GM10248 (cell line): ENCODE measurements around the gene STMND1.

Experiments
- CTCF ChIA-PET: fragments of 300-600 bp; sonication (Branson Sonifier 250); formaldehyde crosslinking; extraction: SDS; loops from one replicate; lab custom pipeline; 2021; ENCODE audit warnings: antibody characterized with exemption; lab: Yijun Ruan, JAX
- POLR2A ChIA-PET: fragments of 350-650 bp; sonication (Branson Sonifier 250); formaldehyde crosslinking; extraction: SDS; loops from one replicate; lab custom pipeline; 2020; ENCODE audit warnings: antibody characterized with exemption; lab: Yijun Ruan, JAX
- DNase-seq: peaks from one replicate; pipeline ENCODE4 v3.0.0; 2012; ENCODE audit errors: extremely low spot score
- CTCF ChIP-seq: IDR thresholded peaks from 2 replicates; pipeline ENCODE4 v1.5.1; 2012; ENCODE audit warnings: mild to moderate bottlenecking, low read depth; ENCODE audit errors: extremely low read depth, missing control alignments, control extremely low read depth

STMND1 gene

GRCh38 chr6:17081860-17082508 lies 19.9 kb upstream of the STMND1 start:
- POLR2A ChIA-PET, result no interaction called here
- CTCF ChIA-PET, result no interaction called here
- no peak for TF ChIP-seq CTCF
- DNase-seq, result no peak

GRCh38 chr6:17083397-17083796 lies 18.5 kb upstream of the STMND1 start:
- ChIA-PET CTCF (no interaction called here), POLR2A (no interaction called here)
- DNase-seq, result no peak
- no peak for TF ChIP-seq CTCF

GRCh38 chr6:17086469-17086868 lies 15.4 kb upstream of the STMND1 start:
- POLR2A ChIA-PET, result no interaction called here
- peak; percentile 41 for DNase-seq
- CTCF ChIA-PET, result interaction anchor here (1.0 to 1.4 kb wide), 2 partner anchors 70 to 801 kb away, joined by 3 to 6 read pairs; no protein-coding TSS in a partner anchor
- TF ChIP-seq CTCF, result peak; percentile 52

GRCh38 chr6:17088091-17088611 lies 13.7 kb upstream of the STMND1 start:
- ChIA-PET CTCF (interaction anchor here (1.0 kb wide), 1 partner anchor 715 kb away, joined by 3 read pairs; no protein-coding TSS in a partner anchor), POLR2A (no interaction called here)

GRCh38 chr6:17091122-17091521 lies 10.7 kb upstream of the STMND1 start:
- TF ChIP-seq CTCF, result no peak
- POLR2A ChIA-PET, result no interaction called here
- no peak for DNase-seq
- CTCF ChIA-PET, result interaction anchor here (1.8 kb wide), 1 partner anchor 8 kb away, joined by 4 read pairs; no protein-coding TSS in a partner anchor

More at GRCh38 chr6:17088091-17088611, 13.7 kb upstream of the STMND1 start:
- no peak for DNase-seq
- TF ChIP-seq CTCF, result no peak

- no peak for DNase-seq
- CTCF ChIA-PET, result no interaction called here
- POLR2A ChIA-PET, result no interaction called here
- no peak for TF ChIP-seq CTCF
Observed at GRCh38 chr6:17093686-17094085, 8.2 kb upstream of the STMND1 start.
